Fibroblast of peridontal ligament (primary cell): ENCODE measurements around the gene FOLR1.
"Not testable (repeated sequence)": the region's sequence is repeated elsewhere in the genome, so short reads cannot be mapped to it uniquely, and the experiment has no call there.

Experiments
- DNase-seq: peaks from one replicate; pipeline ENCODE4 v3.0.0-alpha.2; 2010; ENCODE audit errors: extremely low read depth

Gene FOLR1

GRCh38 chr11:72191961-72192381 lies at the start of gene FOLR1:
Gene FOLR1, plus strand, starts transcription at chr11:72192140. Its CDS starts 34 bp downstream, at chr11:72192174.
- DNase-seq: no peak

- not testable (repeated sequence) for DNase-seq
Observed at GRCh38 chr11:72142543-72142942, 49.4 kb upstream of the FOLR1 start.

GRCh38 chr11:72144807-72145565 lies 47.0 kb upstream of the FOLR1 start:
- DNase-seq: peak; percentile 94

GRCh38 chr11:72146625-72147024 lies 45.3 kb upstream of the FOLR1 start:
- no peak for DNase-seq

GRCh38 chr11:72150882-72151281 lies 41.1 kb upstream of the FOLR1 start:
- DNase-seq: no peak

- DNase-seq: not testable (repeated sequence)
Observed at GRCh38 chr11:72153874-72154273, 38.1 kb upstream of the FOLR1 start.

GRCh38 chr11:72154816-72155215 lies 37.1 kb upstream of the FOLR1 start:
- no peak for DNase-seq

- no peak for DNase-seq
Observed at GRCh38 chr11:72155751-72156150, 36.2 kb upstream of the FOLR1 start.

GRCh38 chr11:72157131-72157530 lies 34.8 kb upstream of the FOLR1 start:
- no peak for DNase-seq

- peak; percentile 27 for DNase-seq
Observed at GRCh38 chr11:72160319-72160718, 31.6 kb upstream of the FOLR1 start.

- no peak for DNase-seq
Observed at GRCh38 chr11:72162891-72163492, 28.9 kb upstream of the FOLR1 start.

GRCh38 chr11:72164187-72164586 lies 27.8 kb upstream of the FOLR1 start:
- DNase-seq: not testable (repeated sequence)

- DNase-seq: not testable (repeated sequence)
Observed at GRCh38 chr11:72169046-72169555, 22.8 kb upstream of the FOLR1 start.

- not testable (repeated sequence) for DNase-seq
Observed at GRCh38 chr11:72169754-72170153, 22.2 kb upstream of the FOLR1 start.

- not testable (repeated sequence) for DNase-seq
Observed at GRCh38 chr11:72172043-72172442, 19.9 kb upstream of the FOLR1 start.

GRCh38 chr11:72173291-72173690 lies 18.6 kb upstream of the FOLR1 start:
- DNase-seq: no peak

GRCh38 chr11:72174302-72175070 lies 17.5 kb upstream of the FOLR1 start:
- DNase-seq: no peak

- DNase-seq: no peak
Observed at GRCh38 chr11:72177656-72178055, 14.3 kb upstream of the FOLR1 start.

GRCh38 chr11:72179049-72179803 lies 12.7 kb upstream of the FOLR1 start:
- DNase-seq: no peak

GRCh38 chr11:72179804-72180396 lies 12.0 kb upstream of the FOLR1 start:
- DNase-seq: peak; percentile 25

GRCh38 chr11:72180892-72181552 lies 10.9 kb upstream of the FOLR1 start:
- not testable (repeated sequence) for DNase-seq
